GM12872 (cell line): ENCODE data around the gene MYO1B.

Source experiments
- CTCF ChIP-seq: IDR thresholded peaks from 3 replicates; pipeline ENCODE4 v1.5.1; 2011; ENCODE audit warnings: low read depth, mild to moderate bottlenecking, low read length, moderate library complexity; ENCODE audit not compliant: insufficient read depth

The MYO1B gene

GRCh38 chr2:191262436-191262835 lies 17.2 kb downstream of the MYO1B start:
- no peak for TF ChIP-seq CTCF

GRCh38 chr2:191263050-191263449 lies 17.8 kb downstream of the MYO1B start:
- no peak for TF ChIP-seq CTCF

- TF ChIP-seq CTCF: no peak
Observed at GRCh38 chr2:191264647-191265081, 19.5 kb downstream of the MYO1B start.

GRCh38 chr2:191265311-191266170 lies 20.3 kb downstream of the MYO1B start:
- TF ChIP-seq CTCF: no peak

- TF ChIP-seq CTCF: no peak
Observed at GRCh38 chr2:191266201-191266600, 21.0 kb downstream of the MYO1B start.

- no peak for TF ChIP-seq CTCF
Observed at GRCh38 chr2:191268596-191268995, 23.4 kb downstream of the MYO1B start.

GRCh38 chr2:191270306-191271161 lies 25.3 kb downstream of the MYO1B start:
- TF ChIP-seq CTCF: no peak
